GM23338 (cell line): ENCODE data around the gene CDK14. TPM values are rescaled to one million over a fixed set of nuclear protein-coding genes. Genes with fewer than 3 reads are reported as not detected.

ENCODE experiments used
- ATAC-seq: fragments of 200-7000 bp; cut with Tn5 transposase; 3 replicates; pipeline ENCODE4 v1.9.1; 2020
- DNase-seq: peaks from one replicate; pipeline ENCODE4 v3.0.0-alpha.2; 2015; ENCODE audit warnings: low spot score
- H2AFZ ChIP-seq: fragments of 200-600 bp; sonication (generic); 2 replicates; pipeline ENCODE4 v1.8.0; 2016; ENCODE audit warnings: antibody characterized with exemption, mild to moderate bottlenecking, moderate library complexity
- H3F3A ChIP-seq: fragments of 200-600 bp; sonication (generic); replicated peaks from 2 replicates; pipeline ENCODE4 v1.8.0; 2017; ENCODE audit warnings: antibody characterized with exemption, mixed run types, low read depth
- H3K27ac ChIP-seq: fragments of 200-600 bp; sonication (generic); 2 replicates; pipeline ENCODE4 v1.6.1; 2016; ENCODE audit warnings: low read depth
- H3K27me3 ChIP-seq: fragments of 200-600 bp; sonication (generic); 2 replicates; pipeline ENCODE4 v1.8.0; 2016; ENCODE audit warnings: mild to moderate bottlenecking, mixed run types, moderate library complexity; ENCODE audit not compliant: insufficient read depth
- H3K36me3 ChIP-seq: fragments of 200-600 bp; sonication (generic); 2 replicates; pipeline ENCODE4 v1.8.0; 2016; ENCODE audit warnings: mild to moderate bottlenecking; ENCODE audit not compliant: insufficient read depth
- H3K4me1 ChIP-seq: fragments of 200-600 bp; sonication (generic); 2 replicates; pipeline ENCODE4 v1.8.0; 2016; ENCODE audit warnings: mild to moderate bottlenecking, moderate library complexity; ENCODE audit not compliant: insufficient read depth
- H3K4me2 ChIP-seq: fragments of 200-600 bp; sonication (generic); 2 replicates; pipeline ENCODE4 v1.7.1; 2017; ENCODE audit warnings: mixed run types
- H3K4me3 ChIP-seq: fragments of 200-600 bp; sonication (generic); 2 replicates; pipeline ENCODE4 v1.6.1; 2016; ENCODE audit warnings: mixed run types
- H3K79me2 ChIP-seq: fragments of 200-600 bp; sonication (generic); replicated peaks from 2 replicates; pipeline ENCODE4 v1.8.0; 2017; ENCODE audit warnings: mild to moderate bottlenecking; ENCODE audit not compliant: insufficient read depth
- H3K9me2 ChIP-seq: fragments of 200-600 bp; sonication (generic); 2 replicates; pipeline ENCODE4 v1.8.0; 2017; ENCODE audit not compliant: insufficient read depth
- H4K20me1 ChIP-seq: fragments of 200-600 bp; sonication (generic); replicated peaks from 2 replicates; pipeline ENCODE4 v1.8.0; 2017; ENCODE audit warnings: mild to moderate bottlenecking; ENCODE audit not compliant: insufficient read depth
- H3K27ac Mint-ChIP-seq: 2 replicates; pipeline ENCODE4 v1.8.0; 2020; ENCODE audit warnings: inconsistent platforms, mild to moderate bottlenecking, moderate library complexity, mixed read lengths
- H3K27me3 Mint-ChIP-seq: 3 replicates; pipeline ENCODE4 v1.8.0; 2022; ENCODE audit warnings: low read depth, mild to moderate bottlenecking, moderate library complexity, mixed read lengths, inconsistent platforms; ENCODE audit not compliant: insufficient read depth, poor library complexity
- H3K36me3 Mint-ChIP-seq: 3 replicates; pipeline ENCODE4 v1.8.0; 2021; ENCODE audit warnings: low read depth, mild to moderate bottlenecking, inconsistent platforms, moderate library complexity, mixed read lengths
- H3K4me1 Mint-ChIP-seq: 3 replicates; pipeline ENCODE4 v1.8.0; 2020; ENCODE audit warnings: mild to moderate bottlenecking, inconsistent platforms, mixed read lengths
- H3K4me3 Mint-ChIP-seq: 3 replicates; pipeline ENCODE4 v1.8.0; 2021; ENCODE audit warnings: moderate library complexity, mild to moderate bottlenecking, inconsistent platforms, mixed read lengths
- H3K9me3 Mint-ChIP-seq: 3 replicates; pipeline ENCODE4 v1.8.0; 2020; ENCODE audit warnings: moderate library complexity, mild to moderate bottlenecking, inconsistent platforms, mixed read lengths
- CREB1 ChIP-seq: fragments of 250-450 bp; sonication (Bioruptor Pico); IDR thresholded peaks from 2 replicates; pipeline ENCODE4 v1.5.0; 2020; ENCODE audit warnings: low read depth, mild to moderate bottlenecking, moderate library complexity
- EZH2 ChIP-seq: fragments of 200-600 bp; sonication (generic); IDR thresholded peaks from one replicate; pipeline ENCODE4 v1.8.0; 2017; ENCODE audit warnings: antibody characterized with exemption, mild to moderate bottlenecking, low read depth; ENCODE audit not compliant: unreplicated experiment
- EZH2phosphoT487 ChIP-seq: fragments of 200-600 bp; sonication (generic); IDR thresholded peaks from one replicate; pipeline ENCODE4 v1.8.1; 2018; ENCODE audit warnings: antibody characterized with exemption; ENCODE audit not compliant: unreplicated experiment
- JUNB ChIP-seq: IDR thresholded peaks from one replicate; pipeline ENCODE4 v1.6.1; 2016; ENCODE audit warnings: antibody characterized with exemption; ENCODE audit not compliant: unreplicated experiment
- NANOG ChIP-seq: IDR thresholded peaks from 2 replicates; pipeline ENCODE4 v1.6.1; 2016; ENCODE audit warnings: antibody characterized with exemption, borderline replicate concordance
- POLR2AphosphoS5 ChIP-seq: IDR thresholded peaks from 2 replicates; pipeline ENCODE4 v1.6.1; 2016; ENCODE audit warnings: antibody characterized with exemption, low read depth
- REST ChIP-seq: IDR thresholded peaks from one replicate; pipeline ENCODE4 v1.6.1; 2018; ENCODE audit warnings: antibody characterized with exemption; ENCODE audit not compliant: unreplicated experiment
- STAT1 ChIP-seq: IDR thresholded peaks from one replicate; pipeline ENCODE4 v1.6.1; 2016; ENCODE audit warnings: antibody characterized with exemption; ENCODE audit not compliant: unreplicated experiment
- ZNF114 ChIP-seq: fragments of 250-450 bp; sonication (Bioruptor Pico); IDR thresholded peaks from 2 replicates; pipeline ENCODE4 v1.5.0; 2020; ENCODE audit warnings: mild to moderate bottlenecking, moderate library complexity
- ZNF331 ChIP-seq: fragments of 250-450 bp; sonication (Bioruptor Pico); IDR thresholded peaks from 2 replicates; pipeline ENCODE4 v1.5.0; 2020; ENCODE audit warnings: low read depth, mild to moderate bottlenecking, moderate library complexity
- ZNF462 ChIP-seq: fragments of 250-450 bp; sonication (Bioruptor Pico); IDR thresholded peaks from 2 replicates; pipeline ENCODE4 v1.5.0; 2020; ENCODE audit warnings: mild to moderate bottlenecking, moderate library complexity
- polyA plus RNA-seq: library from polyadenylated mRNA; unstranded; fragments of >200 nt; fragmentation: Nextera tagmentation; extraction: Ambion mirVana; gene quantifications from 2 replicates; pipeline ENCODE4 v1.2.1, GENCODE V29; 2016
- total RNA-seq: library from RNA; depleted of rRNA; stranded (reverse); fragments of >200 nt; shearing (Covaris generic); gene quantifications from 2 replicates; pipeline ENCODE4 v1.2.3, GENCODE V29; 2014
- TF ChIP-seq, protein P1 (sequence below): IDR thresholded peaks from 2 replicates; pipeline ENCODE4 v1.6.1; 2016; ENCODE audit warnings: antibody characterized with exemption
- TF ChIP-seq, protein P2 (sequence below), 2 experiments: fragments of 200-600 bp in 1 of 2; sonication (generic) in 1 of 2; conservative IDR thresholded peaks; 2 replicates each; pipeline versions ENCODE4 v1.5.1 to v1.6.1; 2016 to 2017; ENCODE audit warnings: antibody characterized with exemption in 2 of 2, low read depth in 2 of 2, mild to moderate bottlenecking in 2 of 2, moderate library complexity in 1 of 2

CDK14 gene
- total and polyA plus RNA-seq, 2 experiments from 2014 or later, result 11.2 to 24.0 TPM

- no peak overlapping the region for H2AFZ ChIP-seq
- H3K9me3 Mint-ChIP-seq, result no peaks in the 10 kb centered on the region
- no peaks in the 10 kb centered on the region for H4K20me1 ChIP-seq
- no peak overlapping the region for H3K4me3 Mint-ChIP-seq
- TF ChIP-seq EZH2phosphoT487, result no peak
- no peak for TF ChIP-seq STAT1
- TF ChIP-seq JUNB, result no peak
- TF ChIP-seq REST, result no peak
- no peak for TF ChIP-seq ZNF114 (CRISPR knock-in tag)
- TF ChIP-seq, protein P1, sequence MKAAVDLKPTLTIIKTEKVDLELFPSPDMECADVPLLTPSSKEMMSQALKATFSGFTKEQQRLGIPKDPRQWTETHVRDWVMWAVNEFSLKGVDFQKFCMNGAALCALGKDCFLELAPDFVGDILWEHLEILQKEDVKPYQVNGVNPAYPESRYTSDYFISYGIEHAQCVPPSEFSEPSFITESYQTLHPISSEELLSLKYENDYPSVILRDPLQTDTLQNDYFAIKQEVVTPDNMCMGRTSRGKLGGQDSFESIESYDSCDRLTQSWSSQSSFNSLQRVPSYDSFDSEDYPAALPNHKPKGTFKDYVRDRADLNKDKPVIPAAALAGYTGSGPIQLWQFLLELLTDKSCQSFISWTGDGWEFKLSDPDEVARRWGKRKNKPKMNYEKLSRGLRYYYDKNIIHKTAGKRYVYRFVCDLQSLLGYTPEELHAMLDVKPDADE, result no peak
- TF ChIP-seq ZNF331 (CRISPR knock-in tag), result no peak
- TF ChIP-seq, protein P2, sequence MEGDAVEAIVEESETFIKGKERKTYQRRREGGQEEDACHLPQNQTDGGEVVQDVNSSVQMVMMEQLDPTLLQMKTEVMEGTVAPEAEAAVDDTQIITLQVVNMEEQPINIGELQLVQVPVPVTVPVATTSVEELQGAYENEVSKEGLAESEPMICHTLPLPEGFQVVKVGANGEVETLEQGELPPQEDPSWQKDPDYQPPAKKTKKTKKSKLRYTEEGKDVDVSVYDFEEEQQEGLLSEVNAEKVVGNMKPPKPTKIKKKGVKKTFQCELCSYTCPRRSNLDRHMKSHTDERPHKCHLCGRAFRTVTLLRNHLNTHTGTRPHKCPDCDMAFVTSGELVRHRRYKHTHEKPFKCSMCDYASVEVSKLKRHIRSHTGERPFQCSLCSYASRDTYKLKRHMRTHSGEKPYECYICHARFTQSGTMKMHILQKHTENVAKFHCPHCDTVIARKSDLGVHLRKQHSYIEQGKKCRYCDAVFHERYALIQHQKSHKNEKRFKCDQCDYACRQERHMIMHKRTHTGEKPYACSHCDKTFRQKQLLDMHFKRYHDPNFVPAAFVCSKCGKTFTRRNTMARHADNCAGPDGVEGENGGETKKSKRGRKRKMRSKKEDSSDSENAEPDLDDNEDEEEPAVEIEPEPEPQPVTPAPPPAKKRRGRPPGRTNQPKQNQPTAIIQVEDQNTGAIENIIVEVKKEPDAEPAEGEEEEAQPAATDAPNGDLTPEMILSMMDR (conservative IDR thresholded peaks at IDR 0.05; ENCODE audit: low read depth in 2 of 2), result no peak
- no peak for TF ChIP-seq NANOG
- TF ChIP-seq EZH2, result no peak
- no peak for TF ChIP-seq CREB1 (CRISPR knock-in tag)
- TF ChIP-seq POLR2AphosphoS5, result no peak
- TF ChIP-seq ZNF462 (CRISPR knock-in tag), result no peak
- H3F3A ChIP-seq, result no peaks in the 10 kb centered on the region
- DNase-seq (no peak), ATAC-seq (no peak)
- H3K4me1 Mint-ChIP-seq, result peaks cover 5% of the 10 kb centered on the region; the same call in 2 of the 3 replicates
- no peaks in the 10 kb centered on the region for H3K36me3 ChIP-seq
- H3K27ac Mint-ChIP-seq, result no peak overlapping the region
- H3K27me3 Mint-ChIP-seq, result no peaks in the 10 kb centered on the region
- H3K4me1 ChIP-seq, result no peaks in the 10 kb centered on the region
- no peaks in the 10 kb centered on the region for H3K36me3 Mint-ChIP-seq
- no peak overlapping the region for H3K4me3 ChIP-seq
- H3K27me3 ChIP-seq, result no peaks in the 10 kb centered on the region
- H3K27ac ChIP-seq, result no peak overlapping the region
- no peaks in the 10 kb centered on the region for H3K79me2 ChIP-seq
- H3K9me2 ChIP-seq, result no peaks in the 10 kb centered on the region
- H3K4me2 ChIP-seq, result no peak overlapping the region
Observed at GRCh38 chr7:91080351-91080750, 484.2 kb downstream of the CDK14 start.
